GM21576 (cell line): ENCODE data around the gene DVL2.

Experiments
- ATAC-seq: cut with Tn5 transposase; IDR thresholded peaks from one replicate; pipeline ENCODE4 v1.9.1; 2021; ENCODE audit warnings: mild to moderate bottlenecking, moderate library complexity; ENCODE audit not compliant: unreplicated experiment

Gene DVL2

DNA sequence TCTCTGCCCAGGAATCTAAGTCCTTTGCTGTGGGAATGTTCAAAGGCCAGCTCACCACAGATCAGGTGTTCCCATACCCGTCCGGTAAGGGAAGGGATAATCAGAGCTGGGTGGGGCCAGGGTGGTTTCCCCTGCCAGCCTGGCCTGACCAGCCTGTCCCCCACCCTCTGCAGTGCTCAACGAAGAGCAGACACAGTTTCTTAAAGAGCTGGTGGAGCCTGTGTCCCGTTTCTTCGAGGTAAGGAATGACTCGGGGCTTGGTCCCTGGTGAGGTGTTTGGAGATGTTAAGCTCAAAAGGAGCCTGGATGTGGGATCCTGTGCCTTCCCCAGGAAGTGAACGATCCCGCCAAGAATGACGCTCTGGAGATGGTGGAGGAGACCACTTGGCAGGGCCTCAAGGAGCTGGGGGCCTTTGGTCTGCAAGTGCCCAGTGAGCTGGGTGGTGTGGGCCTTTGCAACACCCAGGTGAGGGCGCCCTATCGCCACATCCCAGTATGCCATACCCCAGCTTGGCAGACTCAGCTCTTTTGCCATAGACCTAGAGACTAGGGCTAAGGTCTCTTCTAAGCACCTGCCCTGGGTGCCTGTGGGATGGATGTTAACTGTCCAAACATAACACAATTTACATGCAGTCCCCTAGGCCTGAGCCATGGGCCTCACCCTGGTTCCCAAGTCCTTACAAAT, 13.6 kb downstream of the DVL2 start:
- no peak for ATAC-seq

DNA sequence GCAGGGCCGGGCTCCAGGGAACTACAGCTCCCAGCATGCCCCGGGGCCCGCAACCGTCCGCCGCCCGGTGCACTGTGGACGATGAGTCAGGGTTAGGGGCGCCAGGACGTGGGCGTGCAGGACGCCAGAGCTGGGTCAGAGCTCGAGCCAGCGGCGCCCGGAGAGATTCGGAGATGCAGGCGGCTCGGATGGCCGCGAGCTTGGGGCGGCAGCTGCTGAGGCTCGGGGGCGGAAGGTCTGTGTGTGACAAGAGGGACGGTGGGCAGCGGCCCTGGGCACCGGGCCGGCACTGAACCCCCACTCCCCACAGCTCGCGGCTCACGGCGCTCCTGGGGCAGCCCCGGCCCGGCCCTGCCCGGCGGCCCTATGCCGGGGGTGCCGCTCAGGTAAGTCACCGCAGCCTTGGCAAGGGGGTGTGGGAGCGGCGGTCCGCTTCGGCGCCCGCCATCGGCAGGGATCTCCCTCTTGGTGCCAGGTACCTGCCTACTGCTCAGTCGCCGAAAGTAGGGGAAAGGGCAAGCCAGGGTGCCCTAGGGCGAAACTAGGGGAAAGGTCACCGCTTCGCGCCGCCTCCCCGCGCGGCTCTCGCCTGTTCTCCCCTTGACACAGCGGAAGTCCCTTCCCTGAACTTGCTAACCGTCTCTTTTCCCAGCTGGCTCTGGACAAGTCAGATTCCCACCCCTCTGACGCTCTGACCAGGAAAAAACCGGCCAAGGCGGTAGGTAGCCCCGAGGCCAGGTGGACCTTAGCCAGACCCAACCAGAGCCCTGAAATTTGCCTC, 14.3 kb downstream of the DVL2 start, which contains the start of the genes ACADVL and DLG4:
Gene ACADVL, plus strand, starts transcription at position 127 of the 781 bp plus-strand sequence. Its CDS starts 47 bp downstream, at position 174.
Gene DLG4, minus strand, starts transcription at position 25 of the 781 bp plus-strand sequence.
- peak; percentile 44 for ATAC-seq

DNA sequence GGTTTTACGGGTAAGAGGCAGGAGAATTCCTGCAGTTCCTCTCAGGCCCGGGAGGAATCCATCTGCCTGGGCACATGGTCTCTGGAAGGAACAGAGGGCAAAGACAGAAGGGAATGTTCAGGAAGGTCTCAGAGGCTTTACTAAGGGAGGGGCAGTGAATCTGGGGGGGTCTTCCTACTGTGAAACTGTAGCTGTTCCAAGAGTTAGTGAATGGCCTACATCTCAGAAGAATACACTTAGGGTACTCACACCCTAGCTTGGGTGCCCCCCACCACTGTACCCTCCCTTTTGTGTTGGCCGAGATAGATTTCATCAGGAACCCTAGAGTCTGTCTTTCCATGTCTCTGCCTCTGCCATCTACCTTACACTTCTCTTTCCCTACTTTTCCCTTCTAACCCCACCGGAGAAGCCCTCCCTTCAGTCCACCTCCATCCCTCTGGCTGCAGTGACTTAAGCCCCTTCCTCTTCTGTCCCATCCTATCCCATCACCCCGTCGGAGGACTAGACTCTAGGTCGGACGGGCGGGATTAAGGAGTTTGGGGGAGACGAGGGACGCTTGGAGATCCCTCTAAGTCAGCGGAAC, 15.0 kb downstream of the DVL2 start:
- ATAC-seq, result no peak

- no peak for ATAC-seq
Measured at GRCh38 chr17:7218758-7219157, 15.6 kb downstream of the DVL2 start.

- no peak for ATAC-seq
Measured at GRCh38 chr17:7218166-7218565, 16.2 kb downstream of the DVL2 start.

DNA sequence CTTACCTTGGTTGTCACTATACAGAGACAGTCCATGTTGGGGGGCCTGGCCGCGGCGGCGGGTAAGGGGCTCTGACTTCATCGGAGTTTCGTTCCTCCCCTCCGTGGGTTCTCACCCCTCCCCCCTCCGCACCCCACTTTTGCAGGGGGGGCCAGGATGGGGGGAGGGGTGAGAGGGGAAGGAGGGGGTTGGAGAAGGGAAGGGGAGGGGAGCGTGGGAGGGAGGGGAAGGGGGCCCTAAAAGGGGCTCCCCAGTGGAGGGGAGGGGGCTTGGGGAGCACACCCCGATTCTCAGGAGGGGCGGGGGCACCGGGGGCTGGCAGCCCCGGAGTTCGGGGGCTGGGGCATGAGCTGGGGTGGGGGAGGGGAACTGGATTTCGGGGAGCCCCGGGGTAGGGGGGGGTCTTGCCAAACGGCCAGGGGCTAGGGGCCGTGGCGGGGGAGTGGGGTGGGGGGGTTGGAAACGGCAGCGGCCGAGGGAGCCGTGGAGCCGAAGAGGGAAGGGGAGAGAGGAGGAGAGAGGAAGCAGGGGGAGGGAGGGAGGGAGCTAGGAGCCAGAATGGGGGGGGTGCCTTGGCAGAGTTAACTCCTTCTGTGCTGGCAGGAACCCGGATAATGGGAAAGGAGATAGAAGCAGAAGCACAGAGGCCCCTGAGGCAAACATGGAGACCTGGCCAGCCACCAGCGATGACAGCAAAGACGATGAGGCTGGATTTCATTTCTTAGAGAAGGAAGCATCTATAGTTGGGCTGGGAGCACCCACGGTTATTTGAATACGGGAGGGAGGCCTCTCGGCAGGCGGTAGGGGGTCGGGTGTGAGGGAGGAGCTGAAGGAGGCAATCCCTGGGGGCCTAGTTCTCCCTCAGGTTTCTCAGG, 17.0 kb downstream of the DVL2 start:
- ATAC-seq, result no peak

- ATAC-seq, result no peak
Measured at GRCh38 chr17:7216242-7217112, 17.8 kb downstream of the DVL2 start.

DNA sequence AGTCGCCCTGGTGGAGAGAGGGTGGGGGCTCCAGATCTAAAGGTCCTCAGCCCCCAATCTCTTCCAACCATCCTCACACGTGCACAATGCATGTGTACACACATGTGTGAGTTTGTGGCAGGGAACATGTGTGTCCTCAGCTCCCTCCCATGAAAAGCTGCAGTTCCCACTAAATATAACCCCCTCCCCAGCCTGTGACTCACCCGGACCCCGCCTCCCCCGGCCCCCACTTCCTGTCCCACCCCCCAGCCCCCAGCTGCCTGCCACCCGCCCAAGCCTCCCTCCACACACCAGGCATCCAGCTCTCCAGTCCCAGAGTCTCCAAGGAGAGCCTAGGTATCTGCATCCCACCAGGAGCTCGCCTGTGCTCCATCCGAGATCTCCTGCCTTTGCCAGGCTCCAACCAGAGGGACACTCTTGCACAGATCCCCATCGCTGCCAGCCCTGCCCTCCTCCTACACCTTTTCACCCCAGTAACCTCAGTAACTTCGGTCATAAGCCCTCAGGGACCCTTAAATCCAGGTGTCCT, 18.6 kb downstream of the DVL2 start:
- ATAC-seq, result no peak

GRCh38 chr17:7215136-7215638, 19.1 kb downstream of the DVL2 start:
- no peak for ATAC-seq

DNA sequence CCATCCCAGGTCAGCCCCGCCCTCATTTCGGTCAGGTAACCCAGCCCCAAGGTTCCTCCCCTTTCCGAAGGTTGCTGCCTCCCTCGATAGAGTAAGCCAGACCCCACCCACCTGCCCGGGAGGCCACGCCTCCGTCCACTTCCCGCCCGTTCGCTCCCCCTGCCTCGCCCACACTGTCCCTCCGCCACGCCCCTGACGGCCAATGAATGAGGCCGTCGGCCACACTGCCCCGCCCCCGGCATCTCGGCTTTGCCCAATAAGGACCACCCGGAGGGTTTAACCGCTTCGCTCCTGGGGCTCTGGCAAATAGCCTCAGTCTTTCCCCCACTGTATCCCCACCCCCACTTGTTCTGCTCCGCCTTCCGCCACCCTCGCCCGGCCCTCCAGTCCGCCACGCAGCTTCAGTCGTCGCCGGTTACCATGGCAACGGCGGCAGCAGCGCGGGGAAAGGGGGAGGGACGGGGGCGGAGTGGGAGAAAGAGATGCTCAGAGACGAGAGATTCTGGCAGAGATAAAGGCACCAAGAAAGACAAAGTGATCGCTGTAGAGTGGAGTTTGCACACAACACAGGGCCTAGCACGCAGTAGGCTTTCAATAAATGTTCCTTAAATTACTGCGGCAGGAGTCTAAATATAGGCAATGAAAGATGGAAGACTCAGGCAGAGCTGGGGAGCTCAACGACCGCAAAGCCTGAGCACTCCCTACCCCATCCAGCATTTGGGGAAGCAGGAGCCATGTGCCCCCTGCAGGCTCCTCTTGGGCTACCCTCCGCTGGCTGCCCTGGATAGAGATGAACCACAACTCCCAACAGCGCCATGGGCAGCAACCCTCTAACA, 19.8 kb downstream of the DVL2 start:
- peak; percentile 75 for ATAC-seq

- ATAC-seq, result no peak
Measured at GRCh38 chr17:7213895-7214299, 20.4 kb downstream of the DVL2 start.

- ATAC-seq, result no peak
Measured at GRCh38 chr17:7211491-7212273, 22.6 kb downstream of the DVL2 start.

- no peak for ATAC-seq
Measured at GRCh38 chr17:7208754-7209460, 25.4 kb downstream of the DVL2 start.

- ATAC-seq, result no peak
Measured at GRCh38 chr17:7208027-7208571, 26.2 kb downstream of the DVL2 start.

DNA sequence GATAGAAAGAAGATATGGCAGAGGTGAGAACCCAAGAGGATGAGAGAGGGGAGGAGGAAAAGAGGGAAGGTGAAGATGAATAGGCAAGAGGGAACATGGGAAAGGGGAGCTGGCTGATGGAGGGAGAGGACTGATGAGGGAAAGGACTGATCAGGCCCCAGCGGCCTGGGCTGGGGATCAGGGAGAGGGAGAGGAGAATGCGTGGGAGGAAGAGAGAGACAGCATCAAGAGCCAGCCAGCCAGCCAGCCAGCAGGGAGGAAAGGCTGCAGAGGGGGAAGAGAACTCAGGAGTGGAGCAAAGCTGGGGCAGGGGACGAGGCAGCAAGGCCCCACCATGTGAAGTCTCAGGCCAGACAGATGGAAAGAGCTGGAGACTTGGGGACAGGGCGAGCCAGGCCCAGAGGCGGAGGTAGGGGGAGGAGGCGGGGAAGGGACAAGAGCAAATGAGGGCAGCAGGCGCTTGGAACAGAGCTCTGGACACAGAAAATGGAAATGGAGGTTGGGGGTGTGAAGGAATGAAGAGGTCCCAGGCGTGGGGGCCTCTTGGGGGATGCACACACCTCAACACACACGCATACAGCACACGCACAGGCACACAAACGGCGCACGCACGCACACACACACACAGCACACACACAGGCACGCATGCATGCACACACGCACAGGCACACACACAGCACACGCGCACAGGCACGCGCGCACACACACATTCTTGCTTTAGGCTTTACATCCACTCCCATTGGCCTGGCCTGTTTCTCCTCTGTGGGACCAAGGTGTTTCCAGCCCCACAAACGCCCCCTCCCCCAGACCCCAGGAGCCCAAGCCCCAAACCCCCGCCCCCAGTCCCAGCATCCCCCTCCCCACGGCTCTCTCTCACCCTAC, 27.0 kb downstream of the DVL2 start:
- no peak for ATAC-seq

GRCh38 chr17:7205561-7205960, 28.8 kb downstream of the DVL2 start:
- ATAC-seq, result no peak
